ENCODE measurements around the gene RGS11.
A peak's percentile ranks its signal among the peaks of the same experiment; 100 is the strongest.

RGS11 gene

GRCh38 chr16:275786-276232, at the start of gene RGS11:
RGS11 (minus strand) TSS chr16:275944; CDS start chr16:275911, 33 bp downstream.
- DNase-seq, result no peak

DNA sequence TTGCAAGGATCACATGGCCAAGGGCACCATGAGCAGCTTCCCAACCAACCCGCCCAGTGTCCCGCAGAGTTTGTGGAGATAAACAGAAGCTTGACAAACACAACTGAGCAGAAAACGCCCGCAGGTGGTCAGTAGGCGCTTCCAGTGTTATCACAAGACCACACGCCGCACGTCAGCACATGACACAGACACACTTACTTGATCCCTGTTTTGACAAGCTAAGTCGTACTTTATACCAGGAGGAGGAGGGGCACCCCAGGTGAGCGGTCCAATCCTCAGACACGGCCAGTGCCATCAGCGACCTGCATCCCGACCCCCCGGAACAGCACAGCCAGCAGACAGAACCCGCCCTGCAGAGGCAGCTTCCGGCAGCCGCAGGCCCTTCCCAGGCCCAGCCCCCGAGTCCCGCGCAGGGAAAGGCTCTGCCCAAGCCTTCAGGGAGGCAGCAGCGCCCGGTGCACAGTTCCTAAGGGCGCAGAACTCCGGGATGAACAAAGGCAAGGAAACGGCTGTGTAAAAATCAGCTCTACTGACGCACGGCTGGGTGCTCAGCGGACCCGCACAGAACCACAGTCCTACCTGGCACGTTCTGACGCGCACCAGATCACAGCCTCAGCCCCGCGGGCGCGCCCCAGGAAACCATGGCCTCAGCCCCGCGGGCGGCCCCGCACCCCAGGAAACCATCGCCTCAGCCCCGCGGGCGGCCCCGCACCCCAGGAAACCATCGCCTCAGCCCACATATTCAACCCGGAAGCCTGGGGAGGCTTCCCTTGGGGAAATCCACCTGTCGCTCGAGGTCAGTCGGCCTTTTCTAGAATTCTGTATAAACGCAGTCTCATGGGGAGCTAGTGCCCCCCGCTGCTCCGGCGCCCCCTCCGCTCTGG, 48.9 kb upstream of the RGS11 start:
- no peak for DNase-seq

GRCh38 chr16:324201-324450, 48.4 kb upstream of the RGS11 start:
- DNase-seq, result no peak

DNA sequence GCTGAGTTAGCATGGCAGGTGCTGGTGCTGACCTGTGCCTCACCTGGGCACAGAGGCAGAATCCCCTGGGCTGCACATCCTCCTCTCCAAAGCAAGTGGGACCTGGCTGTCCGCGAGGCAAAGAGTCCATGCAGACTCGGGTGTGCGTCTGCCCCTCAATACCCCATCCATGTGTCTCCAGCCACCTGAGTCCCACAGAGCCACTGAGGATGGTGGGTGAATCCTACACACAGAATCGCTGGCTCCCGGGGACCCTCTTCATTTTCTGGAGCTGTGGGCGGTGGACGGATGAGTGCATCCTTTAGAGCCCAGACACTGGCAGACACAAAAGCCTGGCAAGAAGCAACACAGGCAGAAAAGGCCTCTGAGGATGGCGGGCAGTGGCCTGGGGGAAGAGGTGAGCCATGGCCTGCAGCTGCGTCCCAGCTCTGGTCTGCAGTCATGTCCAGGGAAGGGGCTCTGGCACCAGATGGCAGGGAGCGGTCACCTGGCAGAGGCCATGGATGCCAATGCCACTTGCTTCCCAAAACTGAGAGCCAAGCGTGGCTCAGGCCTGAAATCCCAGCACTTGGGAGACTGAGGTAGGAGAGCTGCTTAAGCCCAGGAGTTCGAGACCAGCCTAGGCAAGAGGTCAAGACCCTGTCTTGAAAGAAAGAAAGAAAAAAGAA, 46.9 kb upstream of the RGS11 start:
- DNase-seq, result no peak

- no peak for DNase-seq
Observed at GRCh38 chr16:321532-321931, 45.8 kb upstream of the RGS11 start.

DNA sequence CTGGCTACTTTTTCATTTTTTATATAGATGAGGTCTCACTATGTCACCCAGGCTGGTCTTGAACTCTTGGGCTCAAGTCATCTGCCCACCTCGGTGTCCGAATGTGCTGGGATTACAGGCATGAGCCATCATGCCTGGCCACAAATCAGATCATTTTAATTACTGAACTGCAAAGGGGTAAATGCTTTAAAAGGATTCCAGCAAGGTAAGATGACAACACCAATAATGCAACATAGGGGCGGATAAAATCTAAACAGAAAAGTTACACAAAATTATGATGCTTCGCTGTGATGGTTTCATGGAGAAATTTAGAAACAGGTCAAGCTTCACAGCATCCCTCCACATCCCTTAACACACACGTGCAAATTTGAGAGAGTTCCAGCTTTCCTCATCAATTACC, 44.5 kb upstream of the RGS11 start:
- DNase-seq, result no peak

- peak; percentile 15 for DNase-seq
Observed at GRCh38 chr16:318628-319027, 42.9 kb upstream of the RGS11 start.

DNA sequence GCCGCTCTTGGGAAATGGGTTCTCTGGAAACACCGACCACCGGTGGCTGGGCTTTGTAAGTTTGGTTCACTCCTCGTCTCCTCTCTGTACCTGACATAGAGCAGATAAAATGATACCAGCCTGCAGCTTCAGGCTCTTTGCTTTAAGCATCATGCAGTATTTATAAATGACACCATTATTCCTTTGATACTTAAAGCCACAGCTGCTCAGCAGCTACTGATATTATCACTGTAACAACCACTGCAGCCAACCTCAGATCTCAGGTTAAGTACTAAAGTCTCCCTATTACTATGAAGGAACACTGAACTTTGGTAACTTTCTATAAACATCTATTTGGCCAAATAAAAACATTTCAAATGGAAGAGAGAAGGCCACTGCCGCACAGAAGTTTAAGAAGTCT, 41.8 kb upstream of the RGS11 start:
- no peak for DNase-seq

DNA sequence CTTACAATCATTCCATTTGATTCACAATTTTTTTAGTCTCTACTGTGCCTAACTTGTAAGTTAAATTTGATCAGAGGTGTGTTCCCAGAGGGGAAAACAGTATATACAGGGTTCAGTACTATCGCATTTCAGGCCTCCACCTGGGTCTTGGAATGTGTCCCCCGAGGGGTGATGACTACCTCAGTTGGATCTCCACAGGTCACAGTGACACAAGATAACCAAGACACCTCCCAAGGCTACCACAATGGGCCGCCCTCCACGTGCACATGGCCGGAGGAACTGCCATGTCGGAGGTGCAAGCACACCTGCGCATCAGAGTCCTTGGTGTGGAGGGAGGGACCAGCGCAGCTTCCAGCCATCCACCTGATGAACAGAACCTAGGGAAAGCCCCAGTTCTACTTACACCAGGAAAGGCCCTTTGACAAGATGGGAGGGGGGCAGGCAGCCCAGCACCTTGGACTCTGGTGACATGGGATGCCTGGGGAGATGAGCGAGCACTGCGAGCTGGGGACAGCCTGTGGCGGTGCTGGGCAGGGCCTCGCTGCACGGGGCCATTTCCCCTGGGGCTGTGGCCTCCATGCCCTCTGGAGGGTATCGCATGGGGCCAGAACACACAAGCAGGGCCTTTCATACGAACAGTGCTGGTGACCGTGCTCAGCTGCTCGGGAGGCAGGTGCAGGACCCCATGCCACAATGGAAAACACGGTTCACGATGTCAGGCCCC, 41.2 kb upstream of the RGS11 start:
- DNase-seq, result no peak

DNA sequence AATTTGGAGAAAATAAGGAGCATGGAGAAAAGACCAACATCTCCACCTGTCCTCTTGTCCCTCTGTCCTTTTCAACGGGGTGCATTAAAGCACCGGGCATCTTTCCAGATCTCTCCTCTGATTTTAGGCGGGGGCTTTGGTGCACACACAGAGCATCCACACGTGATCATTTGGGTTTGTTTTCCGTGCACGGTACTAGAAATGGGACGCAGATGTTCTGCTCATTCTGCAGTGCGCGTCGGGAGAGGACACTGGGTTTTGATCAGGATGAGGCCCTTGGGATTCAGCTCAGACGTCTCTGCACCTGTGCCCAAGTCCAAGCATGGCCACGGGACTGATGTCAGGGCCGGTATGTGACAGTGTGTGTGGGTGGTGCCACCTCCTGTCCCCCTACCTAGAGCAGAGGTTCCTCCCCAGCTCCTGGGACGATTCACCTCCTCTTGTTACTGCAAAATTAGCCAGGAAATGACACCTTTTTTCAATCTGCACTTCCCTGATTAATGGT, 39.1 kb upstream of the RGS11 start:
- no peak for DNase-seq

DNA sequence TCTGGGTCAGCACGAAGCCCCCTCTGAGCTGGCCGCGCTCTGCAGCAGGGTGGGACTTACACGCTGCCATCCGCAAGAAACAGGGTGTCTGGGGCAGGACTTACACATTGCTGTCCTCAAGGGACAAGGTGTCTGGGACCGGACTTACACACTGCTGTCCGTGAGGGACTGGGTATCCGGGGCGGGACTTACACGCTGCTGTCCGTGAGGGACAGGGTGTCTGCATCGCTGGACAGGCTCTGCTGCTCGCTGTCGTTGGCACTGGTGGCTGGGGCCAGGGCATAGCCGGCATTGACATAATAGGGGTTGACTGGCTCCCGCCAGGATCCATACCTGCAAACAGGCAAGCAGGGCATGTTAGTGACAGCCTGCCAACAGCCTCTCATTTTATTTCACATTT, 38.6 kb upstream of the RGS11 start:
- DNase-seq, result no peak

GRCh38 chr16:311725-312124, 36.0 kb upstream of the RGS11 start:
- no peak for DNase-seq

DNA sequence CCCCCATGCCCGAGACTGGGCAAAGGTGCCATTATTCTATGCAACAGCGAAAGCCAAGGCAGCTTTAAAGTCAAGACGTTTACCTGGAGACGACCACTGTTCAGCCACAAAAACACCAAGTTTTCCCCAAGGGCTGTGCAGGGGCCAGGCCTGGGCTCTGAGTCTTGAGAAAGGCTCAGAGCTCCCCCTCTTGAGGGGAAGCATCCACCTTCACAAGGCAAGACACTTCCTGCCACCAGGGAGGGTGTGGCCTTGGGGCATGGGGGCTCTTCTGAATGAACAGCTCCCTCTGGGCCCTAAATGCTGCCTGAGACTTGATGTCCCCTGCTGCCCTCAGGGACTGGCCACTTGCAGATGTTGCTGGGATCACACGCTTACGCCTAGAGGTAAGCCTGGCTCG, 33.7 kb upstream of the RGS11 start:
- no peak for DNase-seq

DNA sequence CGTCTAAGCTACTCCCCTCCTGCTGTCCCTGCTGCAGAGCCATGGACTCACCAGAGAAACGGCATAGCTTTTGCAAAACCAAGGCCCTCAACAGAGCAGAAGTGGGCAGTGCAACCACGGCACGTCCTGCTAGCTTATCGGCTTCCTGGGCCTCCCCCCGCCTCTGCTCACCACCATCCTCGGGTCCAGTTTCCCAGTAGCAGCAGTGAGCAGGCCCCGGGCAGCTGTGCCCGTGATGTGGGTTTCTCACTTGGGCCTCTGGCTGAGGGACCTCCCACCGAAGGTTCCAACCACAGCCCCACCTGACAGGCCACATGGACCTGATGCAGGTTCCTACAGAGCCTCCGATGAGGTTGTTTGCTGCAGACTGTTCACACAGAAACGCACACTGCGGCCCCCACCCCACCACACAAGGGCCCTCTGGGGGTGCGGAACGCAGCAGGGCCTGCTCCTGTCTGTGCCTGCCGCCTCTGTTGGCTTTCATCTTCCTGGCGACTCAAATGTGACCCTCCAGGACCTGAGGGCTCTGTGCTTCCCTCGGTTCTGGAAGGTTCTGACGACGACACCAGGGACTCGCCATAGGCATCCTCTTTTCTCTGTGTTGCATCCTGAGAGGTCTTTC, 32.1 kb upstream of the RGS11 start:
- peak; percentile 60 for DNase-seq

DNA sequence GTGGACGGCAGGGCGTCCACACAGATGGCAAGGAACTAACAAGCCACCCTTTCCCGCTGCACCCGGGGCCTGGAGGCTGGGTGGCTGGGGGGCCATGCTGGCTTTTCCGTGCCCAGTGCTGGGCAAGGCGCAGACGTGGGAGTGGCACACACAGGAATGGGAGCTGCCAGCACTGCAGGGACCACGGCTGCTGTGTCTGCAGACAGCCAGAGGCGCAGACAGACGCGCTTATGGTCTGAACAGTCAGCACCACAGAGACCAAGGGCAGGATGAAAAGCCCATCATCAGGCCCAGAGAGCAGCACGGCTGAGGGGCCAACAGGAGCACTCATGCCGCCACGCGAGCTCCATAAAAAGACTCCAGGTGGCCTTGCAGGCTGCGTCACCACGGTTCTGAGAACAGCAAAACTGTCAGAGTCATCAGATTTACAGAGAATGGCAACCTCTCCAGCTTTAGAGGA, 31.2 kb upstream of the RGS11 start:
- peak; percentile 96 for DNase-seq

DNA sequence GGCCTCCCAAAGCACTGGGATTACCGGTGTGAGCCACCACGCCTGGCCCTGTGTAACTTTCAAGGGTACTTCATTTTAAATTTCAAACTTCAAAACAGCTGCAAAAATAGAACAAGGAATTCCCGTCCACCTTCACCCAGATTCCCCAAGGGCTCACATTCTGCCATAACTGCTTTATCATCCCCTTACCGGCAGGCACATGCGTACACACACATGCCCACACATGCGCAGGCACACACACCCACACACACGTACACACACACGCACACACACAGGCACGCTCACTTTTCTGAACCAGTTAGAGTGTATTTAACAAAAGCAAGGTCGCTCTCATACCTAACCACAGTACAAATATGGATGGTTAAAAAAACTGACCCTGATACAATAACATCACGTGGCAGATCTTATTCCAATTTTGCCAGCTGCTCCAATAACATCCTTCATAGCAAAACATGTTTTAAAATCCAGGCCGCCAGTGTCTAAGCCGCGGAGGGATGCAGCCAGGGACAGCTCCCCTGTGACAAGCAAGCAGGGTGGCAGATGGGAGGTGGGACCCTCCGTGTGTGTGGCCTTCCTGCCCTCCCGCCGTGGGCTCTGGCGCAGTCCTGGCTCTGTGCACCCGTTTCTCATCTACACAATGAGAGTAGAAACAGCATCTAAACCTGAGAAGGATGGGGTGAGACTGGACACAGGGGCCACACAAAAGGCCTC, 30.3 kb upstream of the RGS11 start:
- no peak for DNase-seq

DNA sequence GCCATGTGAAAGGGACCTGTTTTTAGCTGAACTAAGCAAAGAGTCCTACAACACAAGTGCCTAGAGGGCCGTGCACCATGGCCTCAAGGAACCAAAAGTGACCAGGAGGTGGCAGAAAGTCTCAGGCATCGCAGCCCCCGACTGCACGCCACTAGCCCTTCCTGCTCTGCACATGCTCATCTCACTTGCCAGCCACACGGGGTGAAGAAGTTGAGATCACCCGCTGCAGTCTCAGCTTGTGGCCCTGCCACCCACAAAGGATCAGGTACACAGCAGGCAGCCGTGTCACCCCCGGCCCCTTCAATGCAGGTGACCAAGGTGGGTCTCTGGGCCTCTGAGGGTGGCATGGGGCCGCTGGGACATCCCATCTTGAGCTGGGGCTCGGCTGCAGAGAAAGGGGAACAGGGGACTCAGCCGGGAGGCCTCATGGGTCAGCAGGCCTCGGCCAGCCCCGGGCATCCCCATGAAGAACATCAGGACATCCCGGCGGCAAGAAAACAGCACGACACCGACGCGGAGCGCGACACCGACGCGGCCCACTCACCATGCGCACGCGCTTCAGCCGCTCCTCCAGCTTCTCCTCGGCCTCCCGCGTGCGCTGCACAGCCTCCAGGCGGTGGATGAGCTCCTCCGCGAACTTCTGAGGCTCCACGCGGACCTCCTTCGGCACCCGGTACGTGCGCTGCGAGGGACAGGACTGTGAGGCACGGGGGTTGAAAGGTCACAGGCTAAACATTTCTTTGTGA, 28.2 kb upstream of the RGS11 start:
- no peak for DNase-seq

GRCh38 chr16:301950-302349, 26.2 kb upstream of the RGS11 start:
- DNase-seq, result no peak

- DNase-seq, result no peak
Observed at GRCh38 chr16:301235-301634, 25.5 kb upstream of the RGS11 start.

DNA sequence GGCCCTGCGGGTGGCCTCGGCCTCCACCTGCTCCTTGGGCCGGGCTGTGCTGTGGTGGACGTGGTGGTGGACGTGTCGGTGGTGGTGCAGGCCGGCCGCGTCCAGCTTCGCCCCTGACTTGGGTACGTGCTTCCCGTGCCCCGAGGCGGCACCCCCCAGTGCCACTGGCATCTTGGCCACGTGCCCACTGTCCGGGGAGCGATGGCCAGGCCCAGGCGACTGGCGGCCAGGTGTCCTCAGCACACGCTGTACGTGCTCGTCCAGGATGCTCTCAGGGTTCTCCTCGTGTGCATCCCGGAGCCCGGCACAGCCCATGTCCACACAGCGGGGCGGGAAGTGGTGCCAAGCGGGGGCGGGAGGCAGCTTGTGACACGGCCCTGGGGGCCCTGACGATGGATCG, 22.1 kb upstream of the RGS11 start:
- DNase-seq, result no peak

DNA sequence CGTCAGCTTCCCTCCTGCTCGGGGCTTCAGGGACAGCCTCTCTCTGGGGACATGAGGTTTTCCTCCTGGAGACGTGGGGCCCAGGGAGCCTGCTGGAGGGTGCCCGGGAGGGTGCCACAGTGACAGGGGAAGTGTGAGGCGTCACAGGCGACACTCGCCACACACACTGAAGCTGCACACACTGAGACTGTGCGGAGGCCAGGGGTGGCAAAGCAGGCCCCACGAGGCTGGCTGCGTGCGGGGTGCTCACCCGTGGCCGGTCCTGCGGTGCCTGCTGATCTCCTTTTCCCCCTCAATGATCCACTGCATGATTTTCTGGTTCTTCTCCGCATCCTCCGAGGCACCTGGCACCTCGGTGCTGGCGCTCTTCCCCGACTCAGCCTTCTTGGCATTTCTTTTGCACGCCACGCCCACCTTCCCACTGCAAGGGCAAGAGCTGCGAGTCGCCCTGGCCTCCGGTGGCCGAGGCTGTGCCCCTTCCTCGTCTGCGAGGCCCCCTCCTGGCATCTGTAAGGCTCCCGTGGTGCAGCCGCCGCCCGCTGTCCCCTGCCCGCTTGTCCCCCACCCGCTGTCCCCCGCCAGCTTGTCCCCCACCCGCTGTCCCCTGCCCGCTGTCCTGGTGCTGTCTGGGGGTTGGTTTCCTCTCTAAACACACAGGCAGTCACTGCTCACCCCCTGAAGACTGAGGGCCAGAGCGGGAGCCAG, 21.2 kb upstream of the RGS11 start:
- DNase-seq, result no peak
